GM19025 (cell line): Measurements from ENCODE around the gene MYL6B.

Experiments used
- ATAC-seq: cut with Tn5 transposase; IDR thresholded peaks from one replicate; pipeline ENCODE4 v1.9.1; 2021; ENCODE audit warnings: mild to moderate bottlenecking, low read depth, moderate library complexity; ENCODE audit not compliant: unreplicated experiment

The MYL6B gene

DNA sequence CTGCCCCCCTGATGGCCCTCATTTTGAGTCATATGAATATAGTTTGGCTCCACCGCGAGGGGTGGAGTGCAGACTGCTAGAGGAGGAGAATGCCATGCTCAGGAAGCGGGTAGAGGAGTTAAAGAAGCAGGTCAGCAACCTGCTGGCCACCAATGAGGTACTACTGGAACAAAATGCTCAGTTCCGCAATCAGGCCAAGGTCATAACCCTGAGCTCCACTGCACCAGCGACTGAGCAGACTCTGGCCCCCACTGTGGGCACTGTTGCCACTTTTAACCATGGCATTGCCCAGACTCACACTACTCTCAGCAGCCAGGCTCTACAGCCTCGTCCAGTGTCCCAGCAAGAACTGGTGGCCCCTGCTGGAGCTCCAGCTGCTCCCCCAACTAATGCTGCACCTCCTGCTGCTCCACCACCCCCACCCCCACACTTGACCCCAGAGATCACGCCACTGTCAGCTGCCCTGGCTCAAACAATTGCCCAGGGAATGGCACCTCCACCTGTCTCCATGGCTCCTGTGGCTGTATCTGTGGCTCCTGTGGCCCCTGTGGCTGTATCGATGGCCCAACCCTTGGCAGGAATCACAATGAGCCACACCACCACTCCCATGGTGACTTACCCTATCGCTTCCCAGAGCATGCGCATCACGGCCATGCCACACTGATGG is 31.1 kb upstream of the MYL6B start:
- ATAC-seq: no peak

DNA sequence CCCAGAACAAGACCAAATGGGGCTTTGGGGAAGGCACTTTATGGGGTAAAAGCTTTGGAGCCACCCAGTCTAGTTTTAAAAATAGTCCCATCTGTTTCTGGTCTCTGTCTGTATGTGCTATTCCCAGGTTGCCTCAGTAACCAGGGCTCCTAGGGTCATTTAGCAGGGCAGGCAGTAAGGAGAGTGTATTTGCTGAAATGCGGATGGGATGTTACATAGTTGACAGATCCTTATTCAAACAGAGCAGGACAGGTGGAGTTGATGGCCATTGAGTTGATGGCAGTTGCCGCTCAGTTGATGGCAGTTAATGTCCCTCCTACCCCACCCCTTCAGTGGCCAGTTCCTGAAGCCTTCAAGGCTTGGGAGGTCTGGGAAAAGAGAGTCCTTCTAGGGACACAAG is 29.8 kb upstream of the MYL6B start:
- ATAC-seq: no peak

DNA sequence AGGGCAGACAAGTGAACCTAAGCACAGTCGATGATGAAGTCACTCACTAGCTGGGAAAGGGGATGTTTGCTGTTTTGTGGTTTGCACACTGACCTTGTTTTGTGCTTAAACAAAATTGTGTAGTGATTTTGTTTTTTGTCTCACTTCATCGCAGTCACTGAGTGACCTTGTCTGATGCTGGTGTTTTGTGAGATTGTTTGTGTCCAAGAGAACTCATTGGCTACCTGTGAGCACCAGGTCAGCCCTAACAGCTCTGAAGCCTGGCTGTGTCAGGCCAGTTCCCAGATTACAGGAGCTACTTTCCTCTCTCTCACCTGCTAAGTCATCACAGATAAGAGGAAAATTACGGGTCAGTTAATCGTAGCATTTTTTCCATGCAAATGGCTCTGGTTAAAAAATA is 28.3 kb upstream of the MYL6B start:
- ATAC-seq: no peak

DNA sequence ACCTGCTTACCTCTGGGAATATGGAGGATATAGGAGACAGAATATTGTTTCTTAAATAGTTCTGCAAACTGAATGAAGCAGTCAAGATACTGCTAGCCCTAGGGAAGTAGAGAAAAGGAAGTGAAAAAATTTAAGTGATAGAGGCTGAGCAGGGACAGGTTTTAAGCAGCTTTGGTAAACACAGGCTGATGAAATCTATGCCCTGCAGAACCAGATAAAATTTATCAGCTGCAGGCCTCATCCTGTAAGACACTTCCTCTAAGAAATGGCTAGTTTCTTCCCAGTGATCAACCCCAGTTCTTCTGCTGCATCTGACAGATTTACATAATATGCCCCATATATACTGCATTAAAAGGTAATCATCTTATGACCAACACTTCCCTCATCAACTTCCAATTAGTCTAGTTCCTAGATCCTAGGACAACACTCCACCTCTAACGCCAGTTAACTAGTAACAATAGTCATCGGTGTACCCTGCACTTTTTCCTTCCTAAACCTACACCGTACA is 25.6 kb upstream of the MYL6B start:
- ATAC-seq: no peak

DNA sequence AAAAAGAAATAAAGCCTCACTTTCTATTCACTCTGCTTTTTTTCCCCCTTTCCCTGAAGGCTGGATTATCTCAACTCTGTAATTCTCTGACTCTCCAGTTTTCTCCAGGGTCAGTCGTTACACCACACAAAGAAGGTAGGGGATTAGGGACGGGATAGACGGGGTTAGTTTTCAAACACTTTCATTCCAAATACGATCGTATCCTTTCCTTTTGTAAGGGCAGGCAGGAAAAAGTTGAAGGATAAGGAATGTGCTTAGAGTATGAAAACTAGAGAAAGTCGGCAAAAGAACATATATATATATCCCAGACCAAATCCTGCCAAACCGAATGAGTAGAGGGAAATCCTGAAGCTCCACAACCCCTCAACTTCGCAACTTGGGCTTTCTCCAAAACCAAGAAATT is 24.9 kb upstream of the MYL6B start:
- no peak for ATAC-seq

DNA sequence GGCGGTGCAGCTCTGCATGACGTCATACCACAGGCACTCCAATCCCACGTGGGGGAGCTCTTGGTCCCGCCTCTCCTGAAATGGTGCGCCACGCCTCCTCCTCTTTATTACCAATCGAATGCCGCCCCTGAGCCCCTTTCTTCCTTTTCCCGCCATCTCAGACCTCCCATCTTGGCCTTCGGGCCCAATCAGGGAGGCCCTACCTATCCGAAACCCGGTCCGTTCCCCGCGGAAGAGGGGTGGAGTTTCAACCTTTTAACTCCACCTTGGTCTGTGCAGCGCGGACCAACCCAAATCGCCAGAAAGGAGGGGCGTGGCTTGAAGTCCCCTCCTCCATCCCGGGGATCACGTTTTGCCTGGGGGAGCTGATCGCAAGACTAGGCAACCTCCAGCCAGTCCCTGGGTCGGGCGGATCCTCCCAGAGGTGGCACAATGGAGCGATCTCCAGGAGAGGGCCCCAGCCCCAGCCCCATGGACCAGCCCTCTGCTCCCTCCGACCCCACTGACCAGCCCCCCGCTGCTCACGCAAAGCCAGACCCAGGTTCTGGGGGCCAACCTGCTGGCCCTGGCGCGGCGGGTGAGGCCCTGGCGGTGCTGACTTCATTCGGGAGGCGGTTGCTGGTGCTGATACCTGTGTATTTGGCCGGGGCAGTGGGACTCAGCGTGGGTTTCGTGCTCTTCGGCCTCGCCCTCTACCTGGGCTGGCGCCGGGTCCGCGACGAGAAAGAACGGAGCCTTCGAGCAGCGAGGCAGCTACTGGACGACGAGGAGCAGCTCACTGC is 24.3 kb upstream of the MYL6B start, which contains the start of gene ESYT1:
TSS of gene ESYT1 (plus strand) at position 380 of the 782 bp plus-strand sequence. CDS start at position 433, 53 bp downstream.
- peak; percentile 91 for ATAC-seq

DNA sequence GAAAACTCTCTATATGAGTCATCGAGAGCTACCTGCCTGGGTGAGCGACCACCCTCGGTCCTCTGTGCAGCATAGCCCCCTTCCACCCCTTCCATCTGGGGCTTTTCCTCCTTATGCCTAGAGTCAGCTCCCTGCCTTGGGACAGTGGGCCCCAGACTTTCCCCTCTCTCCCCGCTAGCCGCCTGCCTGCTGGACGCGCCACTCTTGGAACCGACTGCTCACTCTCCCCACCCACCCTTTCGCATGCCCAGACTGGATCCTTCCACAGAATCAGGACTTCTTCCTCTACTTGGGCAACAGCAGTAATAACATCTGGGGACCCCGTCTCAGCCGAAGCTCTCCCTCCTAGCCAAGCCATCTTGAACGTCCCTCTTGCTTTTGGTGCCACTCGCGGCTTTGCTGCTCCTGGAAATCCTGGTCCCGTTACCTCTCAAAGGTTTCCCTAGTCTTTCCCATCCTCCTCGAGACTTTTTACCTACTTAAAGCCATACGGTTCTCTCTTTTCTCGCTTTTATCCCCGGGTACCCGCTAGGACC is 23.6 kb upstream of the MYL6B start:
- no peak for ATAC-seq

DNA sequence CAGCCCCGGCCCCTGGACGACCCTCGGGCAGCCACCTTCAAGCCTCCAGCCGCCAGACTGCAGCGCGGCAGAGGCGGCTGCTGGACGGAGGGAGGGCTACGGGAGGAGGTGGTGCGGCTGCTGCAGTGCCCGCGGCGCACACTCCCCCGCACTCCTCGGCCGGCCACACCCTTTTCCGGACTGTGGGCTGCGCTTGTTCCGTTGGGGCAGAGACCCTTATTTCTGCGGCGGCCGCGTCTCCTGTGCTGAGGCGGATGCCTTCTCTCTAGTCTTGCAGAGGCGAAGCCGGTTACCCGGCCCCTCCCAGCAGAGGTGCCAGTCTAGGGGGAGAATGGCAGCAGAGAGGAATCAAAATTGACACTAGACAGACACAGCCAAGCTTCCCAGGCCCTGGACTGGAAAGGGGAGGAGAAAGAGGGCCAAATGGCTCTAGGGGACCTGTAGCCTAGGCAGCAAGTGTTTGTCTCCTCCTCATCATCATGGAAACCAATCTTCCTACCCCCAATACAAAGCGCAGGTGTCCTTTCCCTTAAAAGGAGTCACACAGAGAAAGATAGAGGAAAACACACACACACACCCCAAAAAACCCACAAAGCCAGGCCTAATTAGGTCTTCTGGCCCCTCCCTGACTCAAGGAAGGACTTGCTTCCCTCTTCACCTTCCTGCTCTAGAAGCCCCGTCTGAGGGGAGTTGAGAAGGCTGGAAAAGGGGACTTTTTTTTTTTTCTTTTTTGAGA is 23.0 kb upstream of the MYL6B start:
- peak; percentile 25 for ATAC-seq

DNA sequence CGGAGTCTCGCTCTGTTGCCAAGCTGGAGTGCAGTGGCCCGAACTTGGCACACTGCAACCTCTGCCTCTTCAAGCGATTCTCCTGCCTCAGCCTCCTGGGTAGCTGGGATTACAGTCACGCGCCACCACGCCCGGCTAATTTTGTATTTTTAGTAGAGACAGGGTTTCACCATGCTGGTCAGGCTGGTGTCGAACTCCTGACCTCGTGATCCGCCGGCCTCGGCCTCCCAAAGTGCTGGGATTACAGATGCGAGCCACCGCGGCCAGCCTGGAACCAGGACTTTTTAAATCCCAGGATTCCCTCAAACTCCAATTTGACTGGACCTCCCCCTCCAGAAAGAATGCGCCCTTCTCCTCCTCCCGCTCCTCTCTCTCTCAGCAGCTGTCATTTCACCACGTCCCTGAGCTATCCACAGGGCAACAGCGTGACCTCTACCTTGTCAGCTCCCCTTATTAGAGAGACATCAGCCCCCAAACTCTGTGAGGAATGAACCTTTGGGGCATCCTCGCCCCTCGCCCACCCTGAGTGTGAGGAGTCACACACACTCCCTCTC is 22.4 kb upstream of the MYL6B start:
- ATAC-seq: no peak

DNA sequence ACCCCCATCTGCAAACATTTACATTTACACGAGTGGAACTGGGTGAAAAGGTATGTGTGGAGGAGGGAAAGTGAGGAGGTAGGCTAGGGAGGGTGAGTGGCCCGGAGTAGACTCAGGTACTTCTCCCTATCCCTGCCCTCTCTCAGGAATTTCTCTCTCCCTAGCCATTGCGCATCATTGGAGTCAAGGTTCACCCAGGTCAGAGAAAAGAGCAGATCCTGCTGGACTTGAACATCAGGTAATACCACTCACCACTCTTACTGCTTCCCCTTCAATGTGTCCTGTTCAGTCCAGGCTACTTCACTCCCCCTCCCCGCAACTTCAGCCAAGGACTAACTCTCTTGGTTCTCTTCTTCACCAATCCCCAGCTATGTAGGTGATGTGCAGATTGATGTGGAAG is 21.5 kb upstream of the MYL6B start:
- ATAC-seq: no peak

DNA sequence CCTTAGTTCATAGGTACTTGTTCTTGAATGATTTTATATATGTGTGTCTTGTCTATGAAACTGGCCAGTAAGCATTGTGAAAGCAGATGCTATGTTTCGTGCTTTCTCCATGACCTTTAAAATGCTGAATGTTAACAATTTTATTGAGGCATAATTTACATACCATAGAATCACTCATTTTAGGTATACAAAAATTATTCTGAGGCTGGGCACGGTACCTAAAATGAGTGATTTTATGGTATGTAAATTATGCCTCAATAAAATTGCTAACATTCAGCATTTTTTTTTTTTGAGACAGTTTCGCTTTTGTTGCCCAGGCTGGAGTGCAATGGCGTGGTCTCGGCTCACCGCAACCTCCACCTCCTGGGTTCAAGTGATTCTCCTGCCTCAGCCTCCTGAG is 17.5 kb upstream of the MYL6B start:
- no peak for ATAC-seq

DNA sequence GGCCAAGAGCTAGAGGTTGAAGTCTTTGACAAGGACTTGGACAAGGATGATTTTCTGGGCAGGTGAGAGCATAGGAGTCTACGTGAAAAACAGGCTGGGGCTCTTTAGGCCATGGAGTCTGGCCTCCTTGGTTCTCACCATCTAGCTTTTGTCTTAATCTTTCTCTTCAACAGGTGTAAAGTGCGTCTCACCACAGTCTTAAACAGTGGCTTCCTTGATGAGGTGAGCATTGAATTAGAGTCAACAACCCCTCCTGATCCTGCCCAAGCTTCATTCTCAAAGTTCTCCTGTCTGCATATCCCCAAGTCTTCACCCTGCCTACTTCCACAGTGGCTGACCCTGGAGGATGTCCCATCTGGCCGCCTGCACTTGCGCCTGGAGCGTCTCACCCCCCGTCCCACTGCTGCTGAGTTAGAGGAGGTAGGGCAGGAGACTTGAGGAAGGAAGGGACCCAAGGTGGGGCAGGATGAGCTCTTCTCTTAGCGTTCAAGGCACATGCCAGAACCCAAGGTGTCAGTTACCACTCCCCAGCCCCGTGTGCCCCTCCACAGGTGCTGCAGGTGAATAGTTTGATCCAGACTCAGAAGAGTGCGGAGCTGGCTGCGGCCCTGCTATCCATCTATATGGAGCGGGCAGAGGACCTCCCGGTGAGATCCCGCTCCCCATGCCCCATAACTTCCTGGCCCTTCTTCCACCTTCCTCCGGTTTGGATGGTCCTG is 14.4 kb upstream of the MYL6B start:
- ATAC-seq: no peak

DNA sequence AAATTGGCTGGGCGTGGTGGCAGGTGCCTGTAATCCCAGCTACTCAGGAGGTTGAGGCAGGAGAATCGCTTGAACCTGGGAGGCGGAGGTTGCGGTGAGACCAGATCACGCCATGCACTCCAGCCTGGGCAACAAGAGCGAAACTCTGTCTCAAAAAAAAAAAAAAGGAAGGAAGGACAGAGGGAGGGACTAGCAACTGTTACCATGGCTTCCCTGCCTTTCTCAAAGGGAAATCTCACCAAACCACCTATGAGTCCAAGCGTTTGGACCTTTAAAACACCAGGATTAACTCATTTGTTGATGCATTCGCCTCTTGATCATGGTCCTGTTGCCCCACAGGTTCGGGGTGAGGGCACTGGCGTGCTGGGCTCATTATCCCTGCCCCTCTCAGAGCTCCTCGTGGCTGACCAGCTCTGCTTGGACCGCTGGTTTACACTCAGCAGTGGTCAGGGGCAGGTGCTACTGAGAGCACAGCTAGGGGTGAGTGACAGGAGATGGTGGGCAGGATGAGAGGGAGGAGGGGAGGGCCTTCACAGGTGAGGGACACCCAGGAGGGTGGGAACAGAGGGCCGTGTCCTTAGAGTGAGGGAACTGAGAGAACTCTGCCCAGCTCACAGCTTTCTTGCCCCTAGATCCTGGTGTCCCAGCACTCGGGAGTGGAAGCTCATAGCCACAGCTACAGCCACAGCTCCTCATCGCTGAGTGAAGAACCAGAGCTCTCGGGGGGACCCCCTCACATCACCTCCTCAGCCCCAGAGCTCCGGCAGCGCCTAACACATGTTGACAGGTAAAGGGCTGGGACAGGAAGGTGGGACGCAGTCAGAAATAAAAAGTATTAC is 10.2 kb upstream of the MYL6B start:
- ATAC-seq: no peak

DNA sequence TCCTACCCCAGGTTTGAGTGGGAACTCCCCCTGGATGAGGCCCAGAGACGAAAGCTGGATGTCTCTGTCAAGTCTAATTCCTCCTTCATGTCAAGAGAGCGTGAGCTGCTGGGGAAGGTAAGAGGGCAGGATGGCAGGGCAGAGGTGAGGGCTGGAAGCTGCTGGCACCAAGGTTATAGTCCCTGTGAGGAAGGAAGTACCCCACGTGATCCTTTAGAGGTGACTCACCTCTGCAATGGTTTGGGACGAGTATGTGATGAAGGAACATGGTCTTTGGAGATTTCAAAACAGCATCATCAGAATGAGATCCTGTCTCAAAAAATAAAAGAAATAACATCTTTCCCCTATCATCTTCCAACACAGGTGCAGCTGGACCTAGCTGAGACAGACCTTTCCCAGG is 9.2 kb upstream of the MYL6B start:
- no peak for ATAC-seq

DNA sequence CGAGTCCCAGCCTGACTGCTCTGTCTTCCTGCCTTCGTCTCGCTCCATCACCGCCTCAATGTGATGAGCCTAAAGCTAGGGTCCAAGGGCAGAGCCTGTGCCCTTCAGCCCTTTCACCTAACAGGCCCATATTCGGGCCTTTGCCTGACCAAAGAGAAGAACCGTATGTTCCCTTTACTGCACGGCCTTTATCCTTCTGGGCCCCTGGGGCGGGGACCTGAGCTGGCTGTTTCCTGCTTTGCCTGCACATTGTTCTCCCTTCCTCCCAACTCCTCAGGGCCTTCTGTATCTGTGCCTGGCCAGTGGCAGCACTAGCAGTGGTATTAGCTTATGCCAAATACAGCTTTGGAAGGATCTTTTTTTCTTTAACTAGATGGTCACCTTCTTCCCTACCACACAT is 8.5 kb upstream of the MYL6B start:
- no peak for ATAC-seq

DNA sequence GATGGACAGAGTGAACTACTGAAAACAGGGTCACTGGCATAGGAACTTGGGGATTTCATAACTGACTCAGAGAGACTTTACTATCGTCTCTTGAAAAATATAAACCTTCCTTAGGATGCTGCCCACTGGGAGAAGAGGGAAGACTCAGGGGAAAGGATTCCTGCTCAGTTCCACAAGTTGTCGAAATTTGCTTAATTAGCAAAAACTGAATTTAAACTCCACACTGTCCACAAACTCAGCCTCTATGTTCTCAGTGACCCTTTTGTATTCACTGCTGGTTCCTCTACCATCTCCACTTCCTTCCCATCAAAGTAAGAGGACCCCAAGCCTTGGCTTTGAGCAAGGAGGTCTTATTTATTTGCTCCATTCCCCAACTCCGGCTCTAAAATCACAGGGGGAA is 7.2 kb upstream of the MYL6B start:
- no peak for ATAC-seq

DNA sequence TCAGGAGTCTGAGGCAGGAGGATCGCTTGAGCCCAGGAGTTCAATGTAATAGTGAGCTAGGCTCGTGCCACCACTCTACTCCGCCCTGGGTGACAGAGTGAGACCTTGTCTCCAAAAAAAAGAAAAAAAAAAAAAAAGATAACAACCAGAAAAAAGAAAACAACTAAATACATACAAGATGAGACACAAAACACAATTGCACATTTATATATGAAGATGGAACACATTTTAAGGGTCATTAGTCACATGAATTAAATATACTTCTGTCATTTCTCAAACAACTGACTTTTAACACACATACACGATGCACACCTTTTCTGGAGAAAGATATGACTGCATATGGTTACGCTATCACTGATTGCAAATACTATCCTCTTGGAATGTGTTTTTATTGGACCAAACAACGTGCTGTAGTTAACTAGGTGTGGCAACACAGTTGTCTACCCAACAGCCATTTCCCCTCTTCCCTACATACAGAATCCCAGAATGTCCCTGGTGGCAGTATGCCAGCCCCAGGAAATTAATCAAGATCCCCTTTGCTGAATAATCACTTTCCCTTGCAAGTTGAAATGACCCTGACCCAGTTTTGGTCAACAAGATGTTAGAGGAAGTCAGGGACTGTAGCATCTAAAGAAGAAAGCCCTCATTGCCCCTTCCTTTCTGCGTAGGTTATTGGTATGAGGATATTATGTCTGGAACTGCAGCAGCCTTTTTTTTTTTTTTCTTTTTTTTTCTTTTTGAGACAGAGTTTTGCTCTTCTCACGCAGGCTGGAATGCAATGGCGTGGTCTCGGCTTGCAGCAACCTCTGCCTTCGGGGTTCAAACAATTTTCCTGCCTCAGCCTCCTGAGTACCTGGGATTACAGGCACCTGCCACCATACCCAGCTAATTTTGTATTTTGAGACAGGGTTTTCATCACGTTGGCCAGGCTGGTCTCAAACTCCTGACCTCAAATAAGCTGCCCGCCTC is 5.6 kb upstream of the MYL6B start:
- no peak for ATAC-seq

DNA sequence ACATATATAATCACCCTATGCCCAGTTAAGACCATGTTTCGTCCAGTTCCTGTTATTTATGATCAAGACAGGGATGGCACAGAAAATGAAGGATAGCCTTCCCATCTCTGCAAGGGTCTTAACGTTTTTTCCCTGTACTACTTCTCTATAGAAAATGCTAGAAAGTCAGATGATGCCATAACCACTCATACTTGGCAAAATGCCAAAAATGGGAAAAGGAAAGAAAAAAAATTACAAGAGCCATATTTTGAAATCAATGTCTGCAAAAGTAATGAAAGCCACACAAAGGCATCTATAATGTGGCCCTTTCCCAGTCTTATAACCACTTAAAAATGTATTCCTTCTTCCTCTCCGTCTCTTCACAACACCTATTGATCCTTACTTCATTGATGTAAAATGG is 1.8 kb upstream of the MYL6B start:
- ATAC-seq: no peak
